K562 (cell line): Measurements from ENCODE around the gene RAP1A. TPM values are rescaled to one million over a fixed set of nuclear protein-coding genes. Genes with fewer than 3 reads are reported as not detected.

Source experiments
- CHD1 ChIP-seq: fragments of 200-600 bp; sonication (generic); IDR thresholded peaks from one replicate; pipeline ENCODE4 v1.6.1; 2012; ENCODE audit warnings: mild to moderate bottlenecking, moderate library complexity, low read length, inconsistent platforms
- KAT7 ChIP-seq: sonication (generic); formaldehyde crosslinking; IDR thresholded peaks from 2 replicates; pipeline ENCODE4 v1.8.0; 2022; ENCODE audit warnings: missing genetic modification reagents, mild to moderate bottlenecking, borderline replicate concordance
- KAT8 ChIP-seq: fragments of 450-650 bp; IDR thresholded peaks from 2 replicates; pipeline ENCODE4 v1.6.1; 2016; ENCODE audit warnings: low read depth, mild to moderate bottlenecking
- KDM1A ChIP-seq, 2 experiments: fragments of 450-650 bp; IDR thresholded peaks; 2 replicates each; pipeline ENCODE4 v1.6.1; 2016; ENCODE audit warnings: mild to moderate bottlenecking in 2 of 2
- TEAD1 ChIP-seq, 2 experiments: fragments of 450-650 bp in 1 of 2; sonication (generic) in 1 of 2; formaldehyde crosslinking; IDR thresholded peaks; 2 replicates each; pipeline versions ENCODE4 v1.4.0 to v1.8.0; 2020 to 2022; ENCODE audit warnings: mild to moderate bottlenecking in 2 of 2, missing genetic modification reagents in 1 of 2
- ZNF274 ChIP-seq: IDR thresholded peaks from 2 replicates; pipeline ENCODE4 v1.6.1; 2011; ENCODE audit warnings: low read depth, mild to moderate bottlenecking, low read length, moderate library complexity, borderline replicate concordance
- polyA plus RNA-seq, 8 experiments: library from polyadenylated mRNA; depleted of rRNA in 4 of 8; stranded (reverse) in 5 of 8; unstranded in 3 of 8; fragments of >200 nt; fragmentation: Nextera tagmentation in 2 of 8; fragmentation: Illumina TruSeq in 1 of 8; extraction: Ambion mirVana in 2 of 8; extraction: Trizol in 1 of 8; gene quantifications; 2 replicates each; pipeline versions ENCODE4 v1.2.1 to v1.2.3, GENCODE V29; 2011 to 2014; ENCODE audit warnings: inconsistent platforms in 1 of 8, missing spikeins in 1 of 8
- total RNA-seq, 7 experiments: library from RNA; depleted of rRNA in 6 of 7; stranded (reverse); fragments of >200 nt in 6 of 7; fragmentation: Illumina TruSeq in 2 of 7; extraction: Trizol in 2 of 7; gene quantifications; 2 replicates each; pipeline versions ENCODE4 v1.2.1 to v1.2.3, GENCODE V29; 2011 to 2021; ENCODE audit warnings: low replicate concordance in 1 of 7
- TF ChIP-seq, protein P1 (sequence below), 3 experiments: fragments of 200-800 bp in 1 of 3; fragments of 250-450 bp in 1 of 3; fragments of 450-650 bp in 1 of 3; sonication (Bioruptor Pico) in 1 of 3; sonication (Bioruptor generic) in 1 of 3; formaldehyde crosslinking in 1 of 3; IDR thresholded peaks; 2 replicates each; pipeline versions ENCODE4 v1.6.1 to v1.8.0; 2016 to 2022; ENCODE audit warnings: mild to moderate bottlenecking in 2 of 3, missing genetic modification characterization in 2 of 3, missing compliant biosample characterization in 1 of 3, moderate library complexity in 1 of 3
- TF ChIP-seq, protein P2 (sequence below): conservative IDR thresholded peaks from 2 replicates; pipeline ENCODE4 v1.6.1; 2011; ENCODE audit warnings: low read depth, mild to moderate bottlenecking, low read length; ENCODE audit not compliant: control insufficient read depth
- TF ChIP-seq, protein P3 (sequence below): sonication (generic); formaldehyde crosslinking; IDR thresholded peaks from 2 replicates; pipeline ENCODE4 v1.8.0; 2023; ENCODE audit warnings: mild to moderate bottlenecking, missing genetic modification reagents
- TF ChIP-seq, protein P4 (sequence below): IDR thresholded peaks from 2 replicates; pipeline ENCODE4 v1.6.1; 2011; ENCODE audit warnings: borderline replicate concordance, low read depth, mild to moderate bottlenecking, moderate library complexity, low read length; ENCODE audit not compliant: insufficient read depth, poor library complexity, severe bottlenecking
- TF ChIP-seq, protein P5 (sequence below): sonication (generic); IDR thresholded peaks from 2 replicates; pipeline ENCODE4 v1.6.1; 2016

Gene RAP1A
- total and polyA plus RNA-seq, 9 of the 15 experiments (the other 6 are each of a cell fraction or from before 2014, with no cell fraction given): 13.4 to 86.2 (median 32.5) TPM

DNA sequence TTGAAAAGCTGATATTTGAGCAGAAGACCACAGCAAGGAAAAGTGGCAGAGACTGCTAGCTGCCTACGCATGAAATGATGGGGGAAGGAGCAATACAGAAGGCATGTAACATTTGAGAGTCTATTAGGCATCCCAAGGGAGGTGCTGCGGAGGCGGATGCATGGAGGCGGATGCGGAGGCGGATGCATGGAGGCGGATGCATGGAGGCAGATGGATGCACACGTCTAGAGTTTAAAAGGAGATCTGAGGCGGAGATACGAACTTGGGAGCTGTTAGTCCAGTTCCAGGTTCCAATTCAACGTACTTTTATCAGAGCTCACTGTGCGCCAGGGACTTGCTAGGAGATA, 135.4 kb downstream of the RAP1A start (continued):
- TF ChIP-seq, protein P1, sequence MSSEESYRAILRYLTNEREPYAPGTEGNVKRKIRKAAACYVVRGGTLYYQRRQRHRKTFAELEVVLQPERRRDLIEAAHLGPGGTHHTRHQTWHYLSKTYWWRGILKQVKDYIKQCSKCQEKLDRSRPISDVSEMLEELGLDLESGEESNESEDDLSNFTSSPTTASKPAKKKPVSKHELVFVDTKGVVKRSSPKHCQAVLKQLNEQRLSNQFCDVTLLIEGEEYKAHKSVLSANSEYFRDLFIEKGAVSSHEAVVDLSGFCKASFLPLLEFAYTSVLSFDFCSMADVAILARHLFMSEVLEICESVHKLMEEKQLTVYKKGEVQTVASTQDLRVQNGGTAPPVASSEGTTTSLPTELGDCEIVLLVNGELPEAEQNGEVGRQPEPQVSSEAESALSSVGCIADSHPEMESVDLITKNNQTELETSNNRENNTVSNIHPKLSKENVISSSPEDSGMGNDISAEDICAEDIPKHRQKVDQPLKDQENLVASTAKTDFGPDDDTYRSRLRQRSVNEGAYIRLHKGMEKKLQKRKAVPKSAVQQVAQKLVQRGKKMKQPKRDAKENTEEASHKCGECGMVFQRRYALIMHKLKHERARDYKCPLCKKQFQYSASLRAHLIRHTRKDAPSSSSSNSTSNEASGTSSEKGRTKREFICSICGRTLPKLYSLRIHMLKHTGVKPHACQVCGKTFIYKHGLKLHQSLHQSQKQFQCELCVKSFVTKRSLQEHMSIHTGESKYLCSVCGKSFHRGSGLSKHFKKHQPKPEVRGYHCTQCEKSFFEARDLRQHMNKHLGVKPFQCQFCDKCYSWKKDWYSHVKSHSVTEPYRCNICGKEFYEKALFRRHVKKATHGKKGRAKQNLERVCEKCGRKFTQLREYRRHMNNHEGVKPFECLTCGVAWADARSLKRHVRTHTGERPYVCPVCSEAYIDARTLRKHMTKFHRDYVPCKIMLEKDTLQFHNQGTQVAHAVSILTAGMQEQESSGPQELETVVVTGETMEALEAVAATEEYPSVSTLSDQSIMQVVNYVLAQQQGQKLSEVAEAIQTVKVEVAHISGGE (CRISPR knock-in tag; IDR thresholded peaks at IDR 0.05): no peak
- TF ChIP-seq KDM1A (IDR thresholded peaks at IDR 0.05): peak; percentile 76 to 87
- TF ChIP-seq, protein P2, sequence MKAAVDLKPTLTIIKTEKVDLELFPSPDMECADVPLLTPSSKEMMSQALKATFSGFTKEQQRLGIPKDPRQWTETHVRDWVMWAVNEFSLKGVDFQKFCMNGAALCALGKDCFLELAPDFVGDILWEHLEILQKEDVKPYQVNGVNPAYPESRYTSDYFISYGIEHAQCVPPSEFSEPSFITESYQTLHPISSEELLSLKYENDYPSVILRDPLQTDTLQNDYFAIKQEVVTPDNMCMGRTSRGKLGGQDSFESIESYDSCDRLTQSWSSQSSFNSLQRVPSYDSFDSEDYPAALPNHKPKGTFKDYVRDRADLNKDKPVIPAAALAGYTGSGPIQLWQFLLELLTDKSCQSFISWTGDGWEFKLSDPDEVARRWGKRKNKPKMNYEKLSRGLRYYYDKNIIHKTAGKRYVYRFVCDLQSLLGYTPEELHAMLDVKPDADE: no peak
- TF ChIP-seq KAT8: no peak
- TF ChIP-seq TEAD1 (CRISPR knock-in tag; IDR thresholded peaks at IDR 0.05): 0 out of 4 replicates have a peak, but pooled peaks of 1 of the 2 experiments have one; percentile 15
- TF ChIP-seq, protein P3, sequence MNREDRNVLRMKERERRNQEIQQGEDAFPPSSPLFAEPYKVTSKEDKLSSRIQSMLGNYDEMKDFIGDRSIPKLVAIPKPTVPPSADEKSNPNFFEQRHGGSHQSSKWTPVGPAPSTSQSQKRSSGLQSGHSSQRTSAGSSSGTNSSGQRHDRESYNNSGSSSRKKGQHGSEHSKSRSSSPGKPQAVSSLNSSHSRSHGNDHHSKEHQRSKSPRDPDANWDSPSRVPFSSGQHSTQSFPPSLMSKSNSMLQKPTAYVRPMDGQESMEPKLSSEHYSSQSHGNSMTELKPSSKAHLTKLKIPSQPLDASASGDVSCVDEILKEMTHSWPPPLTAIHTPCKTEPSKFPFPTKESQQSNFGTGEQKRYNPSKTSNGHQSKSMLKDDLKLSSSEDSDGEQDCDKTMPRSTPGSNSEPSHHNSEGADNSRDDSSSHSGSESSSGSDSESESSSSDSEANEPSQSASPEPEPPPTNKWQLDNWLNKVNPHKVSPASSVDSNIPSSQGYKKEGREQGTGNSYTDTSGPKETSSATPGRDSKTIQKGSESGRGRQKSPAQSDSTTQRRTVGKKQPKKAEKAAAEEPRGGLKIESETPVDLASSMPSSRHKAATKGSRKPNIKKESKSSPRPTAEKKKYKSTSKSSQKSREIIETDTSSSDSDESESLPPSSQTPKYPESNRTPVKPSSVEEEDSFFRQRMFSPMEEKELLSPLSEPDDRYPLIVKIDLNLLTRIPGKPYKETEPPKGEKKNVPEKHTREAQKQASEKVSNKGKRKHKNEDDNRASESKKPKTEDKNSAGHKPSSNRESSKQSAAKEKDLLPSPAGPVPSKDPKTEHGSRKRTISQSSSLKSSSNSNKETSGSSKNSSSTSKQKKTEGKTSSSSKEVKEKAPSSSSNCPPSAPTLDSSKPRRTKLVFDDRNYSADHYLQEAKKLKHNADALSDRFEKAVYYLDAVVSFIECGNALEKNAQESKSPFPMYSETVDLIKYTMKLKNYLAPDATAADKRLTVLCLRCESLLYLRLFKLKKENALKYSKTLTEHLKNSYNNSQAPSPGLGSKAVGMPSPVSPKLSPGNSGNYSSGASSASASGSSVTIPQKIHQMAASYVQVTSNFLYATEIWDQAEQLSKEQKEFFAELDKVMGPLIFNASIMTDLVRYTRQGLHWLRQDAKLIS: no peak
- TF ChIP-seq ZNF274: no peak
- TF ChIP-seq, protein P4, sequence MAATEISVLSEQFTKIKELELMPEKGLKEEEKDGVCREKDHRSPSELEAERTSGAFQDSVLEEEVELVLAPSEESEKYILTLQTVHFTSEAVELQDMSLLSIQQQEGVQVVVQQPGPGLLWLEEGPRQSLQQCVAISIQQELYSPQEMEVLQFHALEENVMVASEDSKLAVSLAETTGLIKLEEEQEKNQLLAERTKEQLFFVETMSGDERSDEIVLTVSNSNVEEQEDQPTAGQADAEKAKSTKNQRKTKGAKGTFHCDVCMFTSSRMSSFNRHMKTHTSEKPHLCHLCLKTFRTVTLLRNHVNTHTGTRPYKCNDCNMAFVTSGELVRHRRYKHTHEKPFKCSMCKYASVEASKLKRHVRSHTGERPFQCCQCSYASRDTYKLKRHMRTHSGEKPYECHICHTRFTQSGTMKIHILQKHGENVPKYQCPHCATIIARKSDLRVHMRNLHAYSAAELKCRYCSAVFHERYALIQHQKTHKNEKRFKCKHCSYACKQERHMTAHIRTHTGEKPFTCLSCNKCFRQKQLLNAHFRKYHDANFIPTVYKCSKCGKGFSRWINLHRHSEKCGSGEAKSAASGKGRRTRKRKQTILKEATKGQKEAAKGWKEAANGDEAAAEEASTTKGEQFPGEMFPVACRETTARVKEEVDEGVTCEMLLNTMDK: no peak
- no peak for TF ChIP-seq KAT7 (CRISPR knock-in tag)
- TF ChIP-seq, protein P5, sequence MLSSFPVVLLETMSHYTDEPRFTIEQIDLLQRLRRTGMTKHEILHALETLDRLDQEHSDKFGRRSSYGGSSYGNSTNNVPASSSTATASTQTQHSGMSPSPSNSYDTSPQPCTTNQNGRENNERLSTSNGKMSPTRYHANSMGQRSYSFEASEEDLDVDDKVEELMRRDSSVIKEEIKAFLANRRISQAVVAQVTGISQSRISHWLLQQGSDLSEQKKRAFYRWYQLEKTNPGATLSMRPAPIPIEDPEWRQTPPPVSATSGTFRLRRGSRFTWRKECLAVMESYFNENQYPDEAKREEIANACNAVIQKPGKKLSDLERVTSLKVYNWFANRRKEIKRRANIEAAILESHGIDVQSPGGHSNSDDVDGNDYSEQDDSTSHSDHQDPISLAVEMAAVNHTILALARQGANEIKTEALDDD: no peak
- peak; percentile 39 for TF ChIP-seq CHD1
